Brain microvascular endothelial cell (primary cell): Measurements from ENCODE around the gene LRMDA.

Experiments
- DNase-seq: peaks from one replicate; pipeline ENCODE4 v3.0.0-alpha.2; 2020
- H3K27ac ChIP-seq: fragments of 250-450 bp; sonication (Bioruptor Pico); 2 replicates; pipeline ENCODE4 v1.5.1; 2020; ENCODE audit warnings: mild to moderate bottlenecking, moderate library complexity
- H3K27me3 ChIP-seq: fragments of 250-450 bp; sonication (Bioruptor Pico); replicated peaks from 2 replicates; pipeline ENCODE4 v1.5.1; 2020; ENCODE audit warnings: mild to moderate bottlenecking
- H3K36me3 ChIP-seq: fragments of 250-450 bp; sonication (Bioruptor Pico); replicated peaks from 2 replicates; pipeline ENCODE4 v1.5.1; 2020; ENCODE audit warnings: mild to moderate bottlenecking
- H3K4me3 ChIP-seq: 2 replicates; pipeline ENCODE4 v1.5.1; 2011; ENCODE audit warnings: low read depth, mild to moderate bottlenecking, control low read depth, low read length, moderate library complexity
- in situ Hi-C: cut with HindIII; loops from 2 replicates; pipeline ENCODE4 v1.10.0; 2017; ENCODE audit warnings: low sequenced_read_pairs, low pct_ligation_motif_present
- TF ChIP-seq, protein P1 (sequence below): IDR thresholded peaks from 2 replicates; pipeline ENCODE4 v1.5.1; 2011; ENCODE audit warnings: low read depth, mild to moderate bottlenecking, moderate library complexity, low read length, control low read depth, inconsistent platforms; ENCODE audit errors: missing control alignments

The LRMDA gene

DNA sequence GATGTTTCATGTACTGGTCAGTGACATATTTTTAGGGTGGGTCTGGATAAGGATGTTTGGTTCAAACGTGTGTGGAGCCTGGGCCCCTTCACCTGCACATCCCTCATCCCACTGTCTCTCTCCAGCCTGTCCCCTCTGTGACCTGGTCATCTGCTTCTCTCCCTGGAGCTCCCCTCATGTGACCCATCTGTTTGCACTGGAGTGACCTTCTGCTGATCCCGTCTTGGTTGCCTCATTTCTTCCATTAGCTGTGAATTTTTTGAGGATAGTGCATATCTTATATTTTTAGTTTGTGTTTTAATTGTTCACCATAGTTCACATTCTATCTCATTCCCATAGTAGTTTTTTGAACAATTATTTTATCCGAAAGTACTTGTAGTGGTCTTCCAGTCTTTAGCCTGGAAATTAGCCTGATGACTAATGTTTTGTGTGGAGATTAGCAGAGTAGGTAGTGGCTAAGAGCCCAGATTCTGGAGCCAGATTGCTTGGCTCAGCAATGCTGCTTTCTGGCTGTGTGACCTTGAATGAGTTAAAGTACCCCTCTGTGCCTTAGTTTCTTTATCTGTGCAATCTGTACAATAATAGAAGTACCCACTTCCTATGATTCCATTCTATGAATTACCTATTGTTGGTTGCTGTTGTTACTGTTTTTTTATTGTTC is 224.5 kb downstream of the LRMDA start:
- no peaks in the 10 kb centered on the region for H3K36me3 ChIP-seq
- no peak overlapping the region for H3K4me3 ChIP-seq
- peak; percentile 5 for DNase-seq
- no peak overlapping the region for H3K27ac ChIP-seq
- H3K27me3 ChIP-seq, result no peaks in the 10 kb centered on the region
- in situ Hi-C loops, result no loop called here
- TF ChIP-seq, protein P1, sequence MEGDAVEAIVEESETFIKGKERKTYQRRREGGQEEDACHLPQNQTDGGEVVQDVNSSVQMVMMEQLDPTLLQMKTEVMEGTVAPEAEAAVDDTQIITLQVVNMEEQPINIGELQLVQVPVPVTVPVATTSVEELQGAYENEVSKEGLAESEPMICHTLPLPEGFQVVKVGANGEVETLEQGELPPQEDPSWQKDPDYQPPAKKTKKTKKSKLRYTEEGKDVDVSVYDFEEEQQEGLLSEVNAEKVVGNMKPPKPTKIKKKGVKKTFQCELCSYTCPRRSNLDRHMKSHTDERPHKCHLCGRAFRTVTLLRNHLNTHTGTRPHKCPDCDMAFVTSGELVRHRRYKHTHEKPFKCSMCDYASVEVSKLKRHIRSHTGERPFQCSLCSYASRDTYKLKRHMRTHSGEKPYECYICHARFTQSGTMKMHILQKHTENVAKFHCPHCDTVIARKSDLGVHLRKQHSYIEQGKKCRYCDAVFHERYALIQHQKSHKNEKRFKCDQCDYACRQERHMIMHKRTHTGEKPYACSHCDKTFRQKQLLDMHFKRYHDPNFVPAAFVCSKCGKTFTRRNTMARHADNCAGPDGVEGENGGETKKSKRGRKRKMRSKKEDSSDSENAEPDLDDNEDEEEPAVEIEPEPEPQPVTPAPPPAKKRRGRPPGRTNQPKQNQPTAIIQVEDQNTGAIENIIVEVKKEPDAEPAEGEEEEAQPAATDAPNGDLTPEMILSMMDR, result no peak

DNA sequence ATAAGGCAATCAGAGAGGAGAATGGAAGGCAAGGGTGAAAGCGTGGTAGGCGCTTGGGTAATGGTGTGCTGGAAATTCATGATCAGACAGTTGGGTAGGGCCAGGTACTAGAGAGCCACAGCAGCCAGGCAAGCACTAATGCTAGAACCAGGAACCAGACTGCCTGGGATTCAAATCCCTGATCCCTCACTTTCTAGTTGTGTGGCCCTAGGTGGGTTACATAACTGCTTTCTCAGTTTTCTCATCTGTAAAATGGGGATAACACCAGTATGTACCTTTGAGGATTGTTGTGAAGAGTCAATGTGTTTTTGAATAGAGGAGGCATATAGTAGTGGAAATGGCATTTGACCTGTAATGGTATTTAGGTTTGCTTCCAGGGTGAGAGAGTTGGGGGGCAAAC is 225.9 kb downstream of the LRMDA start:
- Histone ChIP-seq H3K36me3 (no peaks in the 10 kb centered on the region), H3K27ac (no peak overlapping the region), H3K27me3 (no peaks in the 10 kb centered on the region), H3K4me3 (no peak overlapping the region)
- in situ Hi-C loops, result no loop called here
- no peak for DNase-seq
- TF ChIP-seq, protein P1, result no peak

DNA sequence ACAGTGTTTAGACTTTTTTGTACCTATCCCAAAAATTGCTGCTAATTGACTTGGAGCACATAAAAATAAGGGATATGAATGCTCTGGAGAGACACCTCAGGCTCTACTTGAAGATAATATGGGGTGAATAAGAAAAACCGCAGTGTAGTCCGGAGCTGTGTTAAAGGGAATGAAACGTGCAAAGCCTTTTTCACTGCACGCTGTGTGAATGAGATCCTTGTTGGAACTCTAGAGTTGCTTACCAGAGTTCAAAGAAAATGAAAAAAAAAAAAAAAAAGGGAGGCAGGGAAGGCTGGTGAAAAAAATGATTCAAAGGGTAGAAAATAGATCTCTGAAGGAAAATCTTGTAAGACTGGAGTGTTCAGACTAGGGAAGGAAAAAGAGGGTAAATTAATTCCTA is 226.6 kb downstream of the LRMDA start:
- no peak overlapping the region for H3K4me3 ChIP-seq
- DNase-seq, result no peak
- H3K27ac ChIP-seq, result no peak overlapping the region
- H3K36me3 ChIP-seq, result no peaks in the 10 kb centered on the region
- no peaks in the 10 kb centered on the region for H3K27me3 ChIP-seq
- TF ChIP-seq, protein P1, result no peak
- in situ Hi-C loops, result no loop called here

DNA sequence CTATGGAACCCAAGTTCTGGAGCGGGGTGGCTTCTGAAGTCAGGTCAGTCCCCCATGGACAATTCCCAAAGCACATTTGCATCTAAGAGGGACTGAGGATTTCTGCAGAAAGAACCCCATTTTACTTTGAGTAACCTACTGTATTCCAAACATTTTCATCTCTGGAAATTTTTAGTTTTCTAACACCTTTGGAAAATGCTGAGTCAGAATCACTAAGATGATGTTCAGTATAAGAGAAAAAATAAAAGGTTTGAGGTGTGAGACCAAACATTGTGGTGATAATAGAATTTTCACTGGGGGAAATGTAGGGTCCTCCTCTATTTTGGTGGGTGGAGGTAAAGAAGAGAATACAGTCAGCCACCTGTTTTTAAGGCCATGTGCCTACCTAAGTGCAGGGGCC is 227.1 kb downstream of the LRMDA start:
- in situ Hi-C loops, result no loop called here
- Histone ChIP-seq H3K27me3 (no peaks in the 10 kb centered on the region), H3K27ac (no peak overlapping the region), H3K4me3 (no peak overlapping the region), H3K36me3 (no peaks in the 10 kb centered on the region)
- no peak for DNase-seq
- TF ChIP-seq, protein P1, result no peak

DNA sequence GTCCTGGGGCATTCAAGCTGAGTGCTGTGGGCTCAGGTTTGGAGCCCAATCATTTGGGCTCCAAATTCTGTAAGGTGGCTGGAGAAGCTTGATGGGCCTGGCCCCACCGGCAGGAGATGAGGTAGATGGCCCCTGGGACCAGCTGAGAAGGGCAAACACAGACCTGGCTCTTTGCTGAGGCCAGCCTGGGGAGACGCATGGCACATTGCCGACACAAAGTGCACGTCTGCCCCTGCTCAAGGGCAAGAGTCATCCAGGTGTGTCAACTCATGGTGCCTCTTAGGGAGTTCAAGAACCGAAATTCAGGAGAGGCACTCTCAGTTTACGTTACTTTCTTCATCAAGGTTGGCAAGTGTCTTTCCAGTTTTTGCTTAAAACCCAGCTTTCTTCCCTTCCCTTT is 227.5 kb downstream of the LRMDA start:
- in situ Hi-C loops, result no loop called here
- Histone ChIP-seq H3K27me3 (no peaks in the 10 kb centered on the region), H3K4me3 (no peak overlapping the region), H3K36me3 (no peaks in the 10 kb centered on the region), H3K27ac (no peak overlapping the region)
- TF ChIP-seq, protein P1, result no peak
- DNase-seq, result no peak

DNA sequence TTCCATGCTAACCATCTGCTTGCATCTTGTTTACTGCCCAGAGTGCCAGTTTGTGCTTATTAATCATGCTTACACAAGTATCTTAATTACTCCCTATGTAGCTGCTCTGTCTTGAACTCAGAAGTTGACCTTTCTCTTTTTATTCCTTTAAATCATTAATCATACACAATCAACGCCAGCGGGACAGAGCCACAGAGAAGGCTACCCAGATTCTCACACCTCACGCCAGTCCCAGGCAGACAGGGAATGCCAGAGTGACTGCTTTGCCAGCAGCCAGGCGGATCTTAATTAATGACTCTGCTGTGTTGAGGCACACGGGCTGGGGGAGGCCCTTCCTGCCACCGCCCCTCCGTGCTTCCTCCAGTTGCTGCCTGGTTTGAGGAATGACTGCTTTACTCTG is 229.4 kb downstream of the LRMDA start:
- DNase-seq, result no peak
- no peaks in the 10 kb centered on the region for H3K36me3 ChIP-seq
- in situ Hi-C loops, result no loop called here
- H3K27ac ChIP-seq, result no peak overlapping the region
- H3K27me3 ChIP-seq, result no peaks in the 10 kb centered on the region
- TF ChIP-seq, protein P1, result no peak
- no peak overlapping the region for H3K4me3 ChIP-seq
